GM21737 (cell line): ENCODE measurements around the gene MRM1.

Experiments
- ATAC-seq: cut with Tn5 transposase; IDR thresholded peaks from one replicate; pipeline ENCODE4 v1.9.1; 2021; ENCODE audit warnings: mild to moderate bottlenecking, moderate library complexity; ENCODE audit not compliant: unreplicated experiment

MRM1 gene, protein sequence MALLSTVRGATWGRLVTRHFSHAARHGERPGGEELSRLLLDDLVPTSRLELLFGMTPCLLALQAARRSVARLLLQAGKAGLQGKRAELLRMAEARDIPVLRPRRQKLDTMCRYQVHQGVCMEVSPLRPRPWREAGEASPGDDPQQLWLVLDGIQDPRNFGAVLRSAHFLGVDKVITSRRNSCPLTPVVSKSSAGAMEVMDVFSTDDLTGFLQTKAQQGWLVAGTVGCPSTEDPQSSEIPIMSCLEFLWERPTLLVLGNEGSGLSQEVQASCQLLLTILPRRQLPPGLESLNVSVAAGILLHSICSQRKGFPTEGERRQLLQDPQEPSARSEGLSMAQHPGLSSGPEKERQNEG

GRCh38 chr17:36601303-36602029 lies at the start of gene MRM1:
Gene MRM1 (plus strand): TSS chr17:36601583. CDS start chr17:36601811, 228 bp downstream.
- ATAC-seq: peak; percentile 70

GRCh38 chr17:36553459-36553858 lies 47.9 kb upstream of the MRM1 start:
- ATAC-seq: no peak

GRCh38 chr17:36566081-36566480 lies 35.3 kb upstream of the MRM1 start:
- no peak for ATAC-seq

DNA sequence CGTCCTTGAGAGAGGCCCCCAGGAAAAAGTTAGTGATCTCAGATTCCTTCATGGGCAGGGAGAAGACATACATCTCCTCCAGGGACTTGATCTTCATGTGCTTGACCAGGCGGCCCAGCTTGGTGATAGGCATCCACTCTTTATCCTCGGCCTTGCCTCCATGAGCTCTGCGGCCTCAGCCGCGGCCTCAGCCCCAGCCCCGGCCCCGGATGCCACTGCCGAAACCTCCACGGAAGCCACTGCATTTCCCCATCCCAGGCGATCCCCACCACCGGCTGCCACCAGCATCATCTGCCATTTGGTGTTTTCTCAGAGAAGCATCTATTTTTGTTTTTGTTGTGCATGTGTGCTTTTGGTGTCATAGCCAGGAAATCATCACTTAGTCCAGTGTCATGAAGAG lies 26.4 kb upstream of the MRM1 start:
- ATAC-seq: no peak

GRCh38 chr17:36576793-36577192 lies 24.6 kb upstream of the MRM1 start:
- no peak for ATAC-seq

DNA sequence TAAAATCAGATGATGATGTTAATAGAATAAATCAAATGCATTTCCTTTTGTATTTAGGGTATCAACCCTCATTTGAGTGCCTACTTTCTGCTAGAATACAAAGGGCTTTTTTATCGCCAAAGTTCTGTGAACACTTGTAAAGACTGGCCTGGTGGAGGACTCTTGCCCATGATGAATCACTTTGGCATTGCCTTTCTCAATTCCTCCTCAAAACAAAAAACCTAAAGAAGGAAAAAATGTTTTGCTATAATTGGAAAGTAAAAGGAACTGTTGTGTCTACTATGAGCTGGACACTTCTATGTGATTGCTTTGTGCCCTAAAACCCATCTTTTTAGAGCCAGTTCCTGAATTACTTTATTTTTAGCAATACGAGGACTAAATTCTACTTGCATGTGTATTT lies 22.7 kb upstream of the MRM1 start:
- no peak for ATAC-seq

- no peak for ATAC-seq
Observed at GRCh38 chr17:36583787-36584186, 17.6 kb upstream of the MRM1 start.

GRCh38 chr17:36586138-36586537 lies 15.2 kb upstream of the MRM1 start:
- no peak for ATAC-seq

- ATAC-seq: no peak
Observed at GRCh38 chr17:36590082-36590481, 11.3 kb upstream of the MRM1 start.

GRCh38 chr17:36591434-36592315 lies 9.7 kb upstream of the MRM1 start, which contains the start of gene DHRS11:
Gene DHRS11 (plus strand): TSS chr17:36591879. CDS start chr17:36592010, 131 bp downstream.
- ATAC-seq: peak; percentile 80

- ATAC-seq: no peak
Observed at GRCh38 chr17:36592316-36592715, 9.1 kb upstream of the MRM1 start.

GRCh38 chr17:36592716-36593321 lies 8.6 kb upstream of the MRM1 start:
- ATAC-seq: no peak

GRCh38 chr17:36593656-36594316 lies 7.6 kb upstream of the MRM1 start:
- ATAC-seq: no peak

GRCh38 chr17:36594626-36595401 lies 6.6 kb upstream of the MRM1 start:
- no peak for ATAC-seq

DNA sequence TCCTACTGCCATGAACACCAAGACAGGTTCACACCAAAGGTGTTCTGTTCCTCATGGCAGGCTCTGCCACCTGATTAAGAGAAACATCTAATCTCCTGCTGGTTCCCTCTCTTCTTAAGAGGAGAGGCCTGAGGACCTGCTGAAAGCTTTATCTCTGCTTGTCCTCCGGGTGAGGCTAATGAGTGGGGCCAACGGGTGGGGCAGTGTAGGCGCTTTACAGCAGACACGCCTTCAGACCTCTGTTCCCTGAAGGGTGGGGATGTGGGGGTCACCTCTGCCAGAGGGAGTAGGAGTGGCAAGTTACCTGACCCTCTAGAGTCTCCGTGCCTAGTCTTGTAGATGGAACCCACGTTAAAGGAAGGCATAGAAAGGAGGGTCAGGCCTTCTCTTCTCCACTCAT lies 4.2 kb upstream of the MRM1 start:
- no peak for ATAC-seq

- ATAC-seq: no peak
Observed at GRCh38 chr17:36597866-36598777, 3.3 kb upstream of the MRM1 start.

- no peak for ATAC-seq
Observed at GRCh38 chr17:36598951-36599401, 2.4 kb upstream of the MRM1 start.

DNA sequence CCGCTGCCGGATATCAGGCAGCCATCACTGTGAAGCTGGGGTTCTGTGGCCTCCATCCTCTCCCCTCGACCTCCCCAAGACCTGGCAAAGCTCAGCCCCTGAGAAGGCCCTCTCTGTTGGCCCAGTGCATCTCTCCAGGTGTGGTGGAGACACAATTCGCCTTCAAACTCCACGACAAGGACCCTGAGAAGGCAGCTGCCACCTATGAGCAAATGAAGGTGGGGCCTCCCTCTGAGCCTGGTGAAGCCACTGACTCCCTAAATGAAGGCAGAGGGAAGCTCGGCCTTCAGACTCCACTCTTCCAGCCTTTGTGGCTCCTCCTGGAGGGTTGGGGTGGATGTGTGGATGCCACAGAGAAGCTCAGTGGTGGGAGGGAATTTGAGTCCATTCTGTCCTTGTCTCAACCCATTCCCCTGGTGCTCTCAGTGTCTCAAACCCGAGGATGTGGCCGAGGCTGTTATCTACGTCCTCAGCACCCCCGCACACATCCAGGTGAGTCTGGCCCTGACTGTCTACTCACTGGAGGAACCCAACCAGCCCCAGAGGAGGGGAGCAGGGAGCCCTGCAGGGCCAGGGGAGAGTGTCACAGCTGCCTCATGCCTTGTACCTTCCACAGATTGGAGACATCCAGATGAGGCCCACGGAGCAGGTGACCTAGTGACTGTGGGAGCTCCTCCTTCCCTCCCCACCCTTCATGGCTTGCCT lies 1.7 kb upstream of the MRM1 start:
- ATAC-seq: no peak
